Measurements from ENCODE around the gene LRRC46. TPM values are rescaled to one million over a fixed set of nuclear protein-coding genes. Genes with fewer than 3 reads are reported as not detected.

The LRRC46 gene
- total and polyA plus RNA-seq, 9 of the 15 experiments (the other 6 are each of a cell fraction or from before 2014, with no cell fraction given): 0.39 to 1.4 (median 0.53) TPM; not detected in 1

GRCh38 chr17:47877368-47878034 is 46.0 kb downstream of the LRRC46 start (continued):
- TF ChIP-seq ZNF280A (IDR thresholded peaks at IDR 0.05; ENCODE audit: low read depth, partially characterized antibody): no peak
- TF ChIP-seq MBD1 (CRISPR knock-in tag; IDR thresholded peaks at IDR 0.05): no peak
- TF ChIP-seq FOS (IDR thresholded peaks at IDR 0.05; ENCODE audit: extremely low read depth, insufficient read length): no peak
- TF ChIP-seq BRCA1 (IDR thresholded peaks at IDR 0.05): no peak
- TF ChIP-seq BRCA1 (CRISPR knock-in tag; IDR thresholded peaks at IDR 0.05): no peak
- TF ChIP-seq KAT8 (IDR thresholded peaks at IDR 0.05; ENCODE audit: low read depth): no peak
- no peak for TF ChIP-seq NCOA2 (IDR thresholded peaks at IDR 0.05; ENCODE audit: partially characterized antibody in 2 of 2)
- TF ChIP-seq ZNF12 (CRISPR knock-in tag; IDR thresholded peaks at IDR 0.05): no peak
- TF ChIP-seq, protein P1, sequence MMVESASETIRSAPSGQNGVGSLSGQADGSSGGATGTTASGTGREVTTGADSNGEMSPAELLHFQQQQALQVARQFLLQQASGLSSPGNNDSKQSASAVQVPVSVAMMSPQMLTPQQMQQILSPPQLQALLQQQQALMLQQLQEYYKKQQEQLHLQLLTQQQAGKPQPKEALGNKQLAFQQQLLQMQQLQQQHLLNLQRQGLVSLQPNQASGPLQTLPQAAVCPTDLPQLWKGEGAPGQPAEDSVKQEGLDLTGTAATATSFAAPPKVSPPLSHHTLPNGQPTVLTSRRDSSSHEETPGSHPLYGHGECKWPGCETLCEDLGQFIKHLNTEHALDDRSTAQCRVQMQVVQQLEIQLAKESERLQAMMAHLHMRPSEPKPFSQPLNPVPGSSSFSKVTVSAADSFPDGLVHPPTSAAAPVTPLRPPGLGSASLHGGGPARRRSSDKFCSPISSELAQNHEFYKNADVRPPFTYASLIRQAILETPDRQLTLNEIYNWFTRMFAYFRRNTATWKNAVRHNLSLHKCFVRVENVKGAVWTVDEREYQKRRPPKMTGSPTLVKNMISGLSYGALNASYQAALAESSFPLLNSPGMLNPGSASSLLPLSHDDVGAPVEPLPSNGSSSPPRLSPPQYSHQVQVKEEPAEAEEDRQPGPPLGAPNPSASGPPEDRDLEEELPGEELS (CRISPR knock-in tag; IDR thresholded peaks at IDR 0.05; ENCODE audit: borderline replicate concordance): no peak
- no peak for TF ChIP-seq ZBTB8A (IDR thresholded peaks at IDR 0.05; ENCODE audit: partially characterized antibody)
- peak; percentile 59 to 98; a peak in 3 of 4 replicates for TF ChIP-seq RCOR1 (IDR thresholded peaks at IDR 0.05; ENCODE audit: borderline replicate concordance in 1 of 2, low read depth in 2 of 2, low read length in 2 of 2)
- no peak for TF ChIP-seq ZNF699 (CRISPR knock-in tag; IDR thresholded peaks at IDR 0.05; ENCODE audit: insufficient replicate concordance)
- 0 out of 2 replicates have a peak, but pooled peaks have one; percentile 55 for TF ChIP-seq ZNF239 (CRISPR knock-in tag; IDR thresholded peaks at IDR 0.05)
- TF ChIP-seq SIX5 (IDR thresholded peaks at IDR 0.05; ENCODE audit: borderline replicate concordance in 1 of 2, insufficient read depth in 1 of 2, low read depth in 1 of 2, low read length in 2 of 2): no peak
- no peak for TF ChIP-seq NCOA4 (IDR thresholded peaks at IDR 0.05; ENCODE audit: partially characterized antibody)
- TF ChIP-seq HMBOX1 (IDR thresholded peaks at IDR 0.05): no peak
- TF ChIP-seq PML (IDR thresholded peaks at IDR 0.05; ENCODE audit: low read length): 0 out of 2 replicates have a peak, but pooled peaks have one; percentile 65
- TF ChIP-seq ZNF445 (CRISPR knock-in tag; IDR thresholded peaks at IDR 0.05; ENCODE audit: low read depth): no peak
- no peak for TF ChIP-seq POLR2H (tag; IDR thresholded peaks at IDR 0.05; ENCODE audit: low read depth)
- TF ChIP-seq ATF4 (CRISPR knock-in tag; IDR thresholded peaks at IDR 0.05): no peak
- no peak for TF ChIP-seq KHSRP (IDR thresholded peaks at IDR 0.05)
